Measurements from ENCODE around the gene MTHFS. TPM values are rescaled to one million over a fixed set of nuclear protein-coding genes. Genes with fewer than 3 reads are reported as not detected.

MTHFS gene
- total RNA-seq, 2 experiments from 2014 or later: 46.2 to 49.4 TPM

DNA sequence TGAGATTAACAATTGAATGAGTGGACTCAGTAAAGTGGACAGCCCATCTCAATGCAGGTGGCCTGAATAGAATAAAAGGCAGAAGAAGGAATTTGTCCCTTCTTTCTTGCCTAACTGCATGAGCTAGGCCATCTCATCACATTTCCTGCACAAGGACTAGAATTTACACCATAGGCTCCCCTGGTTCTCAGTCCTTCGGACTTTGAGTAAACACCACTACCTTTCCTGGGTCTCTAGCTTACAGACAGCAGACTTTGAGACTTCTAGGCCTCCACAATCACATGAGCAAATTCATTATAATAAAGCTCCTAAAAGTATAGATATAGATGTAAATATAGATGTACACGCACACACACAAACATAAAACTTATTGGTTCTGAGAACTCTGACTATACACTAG is 28.3 kb downstream of the MTHFS start:
- Mint-ChIP-seq H3K27ac (no peak overlapping the region), H3K4me1 (ENCODE audit: low read depth) (peaks cover 27% of the 10 kb centered on the region), H3K36me3 (peaks cover 40% of the 10 kb centered on the region), H3K27me3 (no peaks in the 10 kb centered on the region), H3K4me3 (no peak overlapping the region), H3K9me3 (no peaks in the 10 kb centered on the region)
- DNase-seq: no peak
- intact Hi-C loops (cut with micrococcal nuclease): no loop called here
- CTCF ChIA-PET: interaction anchor here (1.1 to 4.1 kb wide), 3 partner anchors 12 to 123 kb away, joined by 3 to 21 read pairs (median 3); no protein-coding TSS in a partner anchor
- POLR2A ChIA-PET: no interaction called here

- no peak for DNase-seq
- ChIA-PET CTCF (interaction anchor here (0.9 to 1.2 kb wide), 3 partner anchors 10 to 483 kb away, joined by 3 to 7 read pairs (median 4); no protein-coding TSS in a partner anchor), POLR2A (no interaction called here)
- peaks cover 20% of the 10 kb centered on the region for H3K36me3 Mint-ChIP-seq
- H3K27me3 Mint-ChIP-seq: no peaks in the 10 kb centered on the region
- intact Hi-C loops (cut with micrococcal nuclease): no loop called here
- peaks cover 14% of the 10 kb centered on the region for H3K4me1 Mint-ChIP-seq (ENCODE audit: low read depth)
- no peaks in the 10 kb centered on the region for H3K9me3 Mint-ChIP-seq
- no peak overlapping the region for H3K27ac Mint-ChIP-seq
- H3K4me3 Mint-ChIP-seq: no peak overlapping the region
Observed at GRCh38 chr15:79863886-79864285, 32.9 kb downstream of the MTHFS start.

- DNase-seq: no peak
- intact Hi-C loops (cut with micrococcal nuclease): no loop called here
- CTCF ChIA-PET: interaction anchor here (0.8 to 1.7 kb wide), 2 partner anchors 9 to 481 kb away, joined by 3 to 8 read pairs; no protein-coding TSS in a partner anchor
- POLR2A ChIA-PET: no interaction called here
- H3K36me3 Mint-ChIP-seq: peaks cover 14% of the 10 kb centered on the region
- H3K4me3 Mint-ChIP-seq: no peak overlapping the region
- no peak overlapping the region for H3K27ac Mint-ChIP-seq
- peaks cover 15% of the 10 kb centered on the region for H3K4me1 Mint-ChIP-seq (ENCODE audit: low read depth)
- no peaks in the 10 kb centered on the region for H3K9me3 Mint-ChIP-seq
- no peaks in the 10 kb centered on the region for H3K27me3 Mint-ChIP-seq
Observed at GRCh38 chr15:79862191-79862590, 34.6 kb downstream of the MTHFS start.

DNA sequence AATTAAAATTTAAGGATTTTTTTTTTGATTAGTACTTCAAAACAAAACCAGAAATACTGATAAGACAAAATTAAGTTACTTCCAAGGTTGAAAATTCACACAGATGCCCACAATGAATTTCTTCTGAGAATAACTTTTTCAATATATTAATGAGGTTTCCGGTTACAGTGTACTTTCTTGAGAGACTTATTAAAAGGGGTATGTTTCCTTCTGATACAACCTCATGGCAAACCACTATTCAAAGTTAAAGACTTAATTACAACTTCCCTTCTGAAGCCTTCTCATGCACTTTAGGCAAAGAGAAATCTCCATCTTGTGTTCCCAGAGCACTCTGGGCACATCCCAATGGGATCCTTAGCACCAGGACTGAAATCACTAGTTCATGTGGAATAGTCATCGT is 36.2 kb downstream of the MTHFS start:
- Mint-ChIP-seq H3K4me3 (no peak overlapping the region), H3K4me1 (ENCODE audit: low read depth) (peaks cover 15% of the 10 kb centered on the region), H3K9me3 (no peaks in the 10 kb centered on the region), H3K27me3 (no peaks in the 10 kb centered on the region), H3K27ac (no peak overlapping the region), H3K36me3 (peaks cover 6% of the 10 kb centered on the region)
- no peak for DNase-seq
- ChIA-PET CTCF (interaction anchor here (0.8 kb wide), 1 partner anchor 11 kb away, joined by 3 read pairs; no protein-coding TSS in a partner anchor), POLR2A (no interaction called here)
- intact Hi-C loops (cut with micrococcal nuclease): no loop called here

- H3K4me1 Mint-ChIP-seq (ENCODE audit: low read depth): peaks cover 13% of the 10 kb centered on the region
- ChIA-PET POLR2A (interaction anchor here (0.6 kb wide), 1 partner anchor 54 kb away, joined by 4 read pairs; no protein-coding TSS in a partner anchor), CTCF (interaction anchor here (0.8 to 9.8 kb wide), 5 partner anchors 9 to 477 kb away, joined by 3 to 154 read pairs (median 3); no protein-coding TSS in a partner anchor)
- no peak overlapping the region for H3K4me3 Mint-ChIP-seq
- no peak for DNase-seq
- H3K36me3 Mint-ChIP-seq: peaks cover 5% of the 10 kb centered on the region
- intact Hi-C loops (cut with micrococcal nuclease): loop anchor here (10.0 kb wide), 1 partner anchor 296 kb away; the partner anchor contains the start of gene FAH
- no peak overlapping the region for H3K27ac Mint-ChIP-seq
- H3K27me3 Mint-ChIP-seq: no peaks in the 10 kb centered on the region
- no peaks in the 10 kb centered on the region for H3K9me3 Mint-ChIP-seq
Observed at GRCh38 chr15:79858469-79858868, 38.3 kb downstream of the MTHFS start.

DNA sequence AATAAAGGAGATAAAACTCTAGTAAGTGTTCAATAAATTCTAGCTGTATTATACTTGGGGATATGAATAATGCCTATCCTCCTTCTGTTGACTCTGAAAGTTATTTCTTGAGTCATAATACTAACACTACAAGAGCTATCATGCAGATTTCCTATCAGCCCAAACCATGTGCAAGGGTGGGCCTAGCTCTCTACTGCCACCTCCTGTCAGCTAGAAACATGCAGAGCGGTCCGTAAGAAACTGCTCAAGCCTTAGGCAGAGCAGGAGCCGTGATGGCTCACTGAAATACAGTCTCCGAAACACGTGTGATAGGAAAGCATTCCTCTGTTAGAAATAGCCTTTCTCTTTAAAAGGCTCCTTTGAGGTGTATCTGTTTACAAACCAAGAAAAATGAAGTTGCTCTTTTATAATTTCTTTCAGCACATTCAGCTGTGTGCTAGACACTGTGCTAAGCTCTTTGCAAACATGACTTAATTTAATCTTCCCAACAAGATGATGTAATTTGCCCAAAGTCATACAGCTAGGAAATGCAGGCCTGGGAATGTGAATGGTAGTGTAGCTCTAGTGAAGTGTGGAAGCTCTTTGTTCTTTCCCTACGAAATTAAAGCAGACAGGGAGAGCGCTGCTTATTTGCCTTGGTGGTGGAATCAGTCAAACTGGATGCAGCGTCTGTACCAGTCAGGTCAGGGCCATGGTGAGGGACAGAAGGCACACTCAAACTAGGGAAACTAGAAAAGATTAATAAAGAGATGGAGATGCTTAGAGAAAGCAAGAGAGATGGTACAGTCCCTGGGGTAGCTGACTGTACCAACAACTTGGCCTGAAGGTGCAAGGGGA is 43.1 kb downstream of the MTHFS start:
- Mint-ChIP-seq H3K4me1 (ENCODE audit: low read depth) (peaks cover 15% of the 10 kb centered on the region), H3K36me3 (peaks cover 14% of the 10 kb centered on the region), H3K27me3 (no peaks in the 10 kb centered on the region), H3K4me3 (no peak overlapping the region), H3K9me3 (no peaks in the 10 kb centered on the region), H3K27ac (no peak overlapping the region)
- intact Hi-C loops (cut with micrococcal nuclease): loop anchor here (1.0 to 10.0 kb wide), 4 partner anchors 76 to 472 kb away; partner anchors contain the start of gene FAH
- POLR2A ChIA-PET: interaction anchor here (0.6 to 1.8 kb wide), 3 partner anchors 19 to 117 kb away, joined by 4 to 6 read pairs (median 5); partner anchors contain the start of gene BCL2A1
- DNase-seq: peak; percentile 83
- CTCF ChIA-PET: interaction anchor here (0.7 to 9.8 kb wide), 52 partner anchors 9 to 519 kb away, joined by 3 to 154 read pairs (median 4); partner anchors contain the start of genes MTHFS and ZFAND6

GRCh38 chr15:79849789-79850188 is 47.0 kb downstream of the MTHFS start:
- Mint-ChIP-seq H3K27me3 (no peaks in the 10 kb centered on the region), H3K36me3 (peaks cover 21% of the 10 kb centered on the region), H3K4me3 (no peak overlapping the region), H3K9me3 (no peaks in the 10 kb centered on the region), H3K4me1 (ENCODE audit: low read depth) (peaks cover 10% of the 10 kb centered on the region), H3K27ac (no peak overlapping the region)
- ChIA-PET POLR2A (interaction anchor here (0.5 kb wide), 1 partner anchor 118 kb away, joined by 3 read pairs; no protein-coding TSS in a partner anchor), CTCF (interaction anchor here (0.6 to 9.8 kb wide), 12 partner anchors 9 to 513 kb away, joined by 3 to 154 read pairs (median 4); no protein-coding TSS in a partner anchor)
- intact Hi-C loops (cut with micrococcal nuclease): loop anchor here (5.0 to 10.0 kb wide), 2 partner anchors 72 to 305 kb away; partner anchors contain the start of gene FAH
- peak; percentile 25 for DNase-seq

- Mint-ChIP-seq H3K4me3 (no peak overlapping the region), H3K9me3 (no peaks in the 10 kb centered on the region), H3K27me3 (no peaks in the 10 kb centered on the region), H3K4me1 (ENCODE audit: low read depth) (no peaks in the 10 kb centered on the region), H3K27ac (no peak overlapping the region), H3K36me3 (peaks cover 28% of the 10 kb centered on the region)
- CTCF ChIA-PET: no interaction called here
- intact Hi-C loops (cut with micrococcal nuclease): no loop called here
- no peak for DNase-seq
- POLR2A ChIA-PET: no interaction called here
Observed at GRCh38 chr15:79846539-79846938, 50.3 kb downstream of the MTHFS start.

DNA sequence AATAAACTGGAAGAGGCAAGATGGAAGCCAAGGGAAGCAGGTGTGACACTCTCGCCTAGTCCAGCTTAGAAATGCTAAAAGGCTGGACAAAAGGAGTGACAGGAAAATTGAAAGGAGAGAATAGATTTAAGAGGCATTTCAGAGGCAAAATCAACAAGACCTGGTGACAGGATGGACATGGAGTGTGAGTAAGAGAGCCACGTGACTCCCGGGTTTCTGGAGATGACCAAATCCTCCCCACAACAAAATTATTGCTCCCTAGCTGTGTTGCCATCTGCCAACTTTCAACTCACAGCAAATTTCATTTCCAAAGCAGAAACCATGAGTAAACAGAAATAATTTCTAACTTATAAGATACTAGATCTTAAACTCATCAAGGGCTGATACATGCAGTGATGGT is 52.6 kb downstream of the MTHFS start:
- Mint-ChIP-seq H3K9me3 (no peaks in the 10 kb centered on the region), H3K36me3 (peaks cover 28% of the 10 kb centered on the region), H3K27ac (no peak overlapping the region), H3K4me1 (ENCODE audit: low read depth) (no peaks in the 10 kb centered on the region), H3K4me3 (no peak overlapping the region), H3K27me3 (no peaks in the 10 kb centered on the region)
- ChIA-PET CTCF (interaction anchor here (2.7 kb wide), 1 partner anchor 10 kb away, joined by 13 read pairs; no protein-coding TSS in a partner anchor), POLR2A (no interaction called here)
- intact Hi-C loops (cut with micrococcal nuclease): no loop called here
- DNase-seq: no peak

DNA sequence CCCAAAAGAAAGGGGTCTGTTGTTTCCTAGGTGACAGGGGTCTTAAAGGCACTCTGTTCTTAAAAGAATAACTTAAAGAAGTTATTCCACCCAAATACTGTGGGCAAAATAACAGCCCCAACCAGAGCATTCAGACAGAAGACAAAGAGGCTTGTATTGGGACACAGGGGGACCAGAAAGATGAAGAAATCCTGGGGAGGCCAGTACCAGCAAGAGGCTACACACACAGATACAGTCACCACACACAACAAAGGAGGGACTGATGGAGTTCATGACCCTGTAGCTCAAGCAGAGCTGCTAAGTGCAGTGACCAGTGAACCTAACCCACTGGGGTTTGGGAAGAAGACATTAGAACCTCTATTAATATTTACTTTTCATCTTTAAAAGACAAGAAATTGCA is 59.0 kb downstream of the MTHFS start:
- Mint-ChIP-seq H3K36me3 (peaks cover 31% of the 10 kb centered on the region), H3K4me1 (ENCODE audit: low read depth) (no peaks in the 10 kb centered on the region), H3K27me3 (no peaks in the 10 kb centered on the region), H3K9me3 (no peaks in the 10 kb centered on the region), H3K4me3 (no peak overlapping the region), H3K27ac (no peak overlapping the region)
- intact Hi-C loops (cut with micrococcal nuclease): no loop called here
- CTCF ChIA-PET: interaction anchor here (0.9 kb wide), 1 partner anchor 12 kb away, joined by 3 read pairs; no protein-coding TSS in a partner anchor
- POLR2A ChIA-PET: no interaction called here
- DNase-seq: no peak

DNA sequence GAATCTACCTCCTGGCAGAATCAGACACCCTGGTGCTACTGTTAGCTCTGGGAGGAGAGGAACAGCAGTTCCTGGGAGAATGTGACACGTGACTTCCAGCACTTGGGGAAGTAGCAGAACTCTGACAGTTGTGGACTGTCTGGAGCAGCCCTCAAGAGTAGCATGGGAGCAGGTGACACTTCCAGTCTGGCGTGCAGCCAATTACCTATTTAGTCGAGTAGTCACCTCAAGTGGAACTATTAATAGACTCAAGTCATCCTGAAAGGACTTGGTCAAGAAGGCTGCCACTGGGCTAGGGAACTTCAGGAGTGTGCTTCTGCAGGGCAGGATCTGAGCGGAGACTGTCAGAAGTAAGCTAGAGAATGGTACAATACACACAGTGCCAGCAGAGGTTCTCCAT is 62.3 kb downstream of the MTHFS start:
- Mint-ChIP-seq H3K4me1 (ENCODE audit: low read depth) (no peaks in the 10 kb centered on the region), H3K9me3 (no peaks in the 10 kb centered on the region), H3K36me3 (peaks cover 29% of the 10 kb centered on the region), H3K27me3 (no peaks in the 10 kb centered on the region), H3K4me3 (no peak overlapping the region), H3K27ac (no peak overlapping the region)
- DNase-seq: no peak
- intact Hi-C loops (cut with micrococcal nuclease): no loop called here
- CTCF ChIA-PET: no interaction called here
- POLR2A ChIA-PET: no interaction called here

GRCh38 chr15:79832367-79833120 is 64.3 kb downstream of the MTHFS start:
- H3K4me3 Mint-ChIP-seq: no peak overlapping the region
- CTCF ChIA-PET: no interaction called here
- peaks cover 2% of the 10 kb centered on the region for H3K9me3 Mint-ChIP-seq
- no peaks in the 10 kb centered on the region for H3K27me3 Mint-ChIP-seq
- POLR2A ChIA-PET: no interaction called here
- H3K36me3 Mint-ChIP-seq: peaks cover 15% of the 10 kb centered on the region
- H3K4me1 Mint-ChIP-seq (ENCODE audit: low read depth): no peaks in the 10 kb centered on the region
- DNase-seq: no peak
- H3K27ac Mint-ChIP-seq: no peak overlapping the region
- intact Hi-C loops (cut with micrococcal nuclease): no loop called here
